IMR-90 (cell line): ENCODE results near the gene UPK3B. TPM values are rescaled to one million over a fixed set of nuclear protein-coding genes. Genes with fewer than 3 reads are reported as not detected.
"Not testable (repeated sequence)": the region's sequence is repeated elsewhere in the genome, so short reads cannot be mapped to it uniquely, and the experiment has no call there.

Experiments
- ATAC-seq: fragments of 200-7000 bp; cut with Tn5 transposase; 2 replicates; pipeline ENCODE4 v1.9.1; 2020; ENCODE audit warnings: low read depth, mild to moderate bottlenecking, moderate library complexity
- BruUV-seq: library from RNA; stranded (reverse); fragments of 400-500 nt; replicated peaks from 2 replicates; lab custom pipeline; 2021; lab: Mats Ljungman, UMichigan
- CTCF ChIA-PET: fragments of 300-600 bp; formaldehyde crosslinking; extraction: SDS; loops from one replicate; lab custom pipeline; 2021; ENCODE audit warnings: antibody characterized with exemption; lab: Yijun Ruan, JAX
- POLR2A ChIA-PET: fragments of 300-600 bp; sonication (Branson Sonifier 250); formaldehyde crosslinking; loops from one replicate; lab custom pipeline; 2022; ENCODE audit warnings: antibody characterized with exemption; ENCODE audit not compliant: unreplicated experiment; lab: Charles Lee
- DNase-seq: peaks from one replicate; pipeline ENCODE4 v3.0.0; 2013
- H2AFZ ChIP-seq: replicated peaks from 2 replicates; pipeline ENCODE3; 2013; ENCODE audit warnings: low read length, mild to moderate bottlenecking; ENCODE audit not compliant: poor library complexity
- H2AK5ac ChIP-seq: 2 replicates; pipeline ENCODE4 v1.6.1; 2013; ENCODE audit warnings: low read depth, low read length, inconsistent platforms
- H2AK9ac ChIP-seq: replicated peaks from 2 replicates; pipeline ENCODE3; 2013; ENCODE audit warnings: mild to moderate bottlenecking, low read depth, low read length, moderate library complexity; ENCODE audit not compliant: poor library complexity
- H2BK120ac ChIP-seq: 2 replicates; pipeline ENCODE4 v1.6.1; 2013; ENCODE audit warnings: low read depth, low read length, inconsistent platforms
- H2BK15ac ChIP-seq: 3 replicates; pipeline ENCODE4 v1.6.1; 2013; ENCODE audit warnings: low read depth, low read length, inconsistent platforms
- H2BK20ac ChIP-seq: 2 replicates; pipeline ENCODE4 v1.6.1; 2013; ENCODE audit warnings: low read depth, mild to moderate bottlenecking, inconsistent platforms, low read length, moderate library complexity
- H2BK5ac ChIP-seq: 2 replicates; pipeline ENCODE4 v1.6.1; 2013; ENCODE audit warnings: mild to moderate bottlenecking, low read depth, low read length, inconsistent platforms; ENCODE audit not compliant: poor library complexity, severe bottlenecking
- H3K14ac ChIP-seq: replicated peaks from 2 replicates; pipeline ENCODE4 v1.6.1; 2013; ENCODE audit warnings: low read depth, low read length, inconsistent platforms
- H3K18ac ChIP-seq: 2 replicates; pipeline ENCODE4 v1.6.1; 2013; ENCODE audit warnings: low read depth, low read length, control low read depth
- H3K23ac ChIP-seq: 2 replicates; pipeline ENCODE4 v1.6.1; 2013; ENCODE audit warnings: low read depth, low read length, inconsistent platforms
- H3K27ac ChIP-seq: 2 replicates; pipeline ENCODE4 v1.5.1; 2013; ENCODE audit warnings: mild to moderate bottlenecking, control low read depth, low read length; ENCODE audit not compliant: insufficient read depth
- H3K27me3 ChIP-seq: 2 replicates; pipeline ENCODE4 v1.6.1; 2013; ENCODE audit warnings: low read length; ENCODE audit not compliant: control insufficient read depth, insufficient read depth
- H3K36me3 ChIP-seq: 2 replicates; pipeline ENCODE4 v1.6.1; 2013; ENCODE audit warnings: low read length, mixed read lengths; ENCODE audit not compliant: control insufficient read depth, insufficient read depth
- H3K4ac ChIP-seq: 2 replicates; pipeline ENCODE4 v1.6.1; 2013; ENCODE audit warnings: low read depth, low read length, inconsistent platforms
- H3K4me1 ChIP-seq: 2 replicates; pipeline ENCODE4 v1.6.1; 2013; ENCODE audit warnings: low read length, mixed read lengths; ENCODE audit not compliant: control insufficient read depth, insufficient read depth
- H3K4me2 ChIP-seq: 2 replicates; pipeline ENCODE4 v1.6.1; 2013; ENCODE audit warnings: low read depth, mild to moderate bottlenecking, control low read depth, low read length, moderate library complexity
- H3K4me3 ChIP-seq: 2 replicates; pipeline ENCODE4 v1.5.1; 2013; ENCODE audit warnings: low read depth, mild to moderate bottlenecking, control low read depth, low read length, moderate library complexity; ENCODE audit not compliant: insufficient read depth
- H3K56ac ChIP-seq: 2 replicates; pipeline ENCODE4 v1.6.1; 2013; ENCODE audit warnings: low read length, inconsistent platforms; ENCODE audit not compliant: insufficient read depth; ENCODE audit errors: extremely low read depth
- H3K79me1 ChIP-seq, 2 experiments: 2 replicates each; pipeline ENCODE4 v1.6.1; 2013; ENCODE audit warnings: low read length in 2 of 2, inconsistent platforms in 1 of 2, low read depth in 1 of 2
- H3K9ac ChIP-seq: 2 replicates; pipeline ENCODE4 v1.6.1; 2013; ENCODE audit warnings: low read depth, low read length, control low read depth
- H3K9me1 ChIP-seq: 2 replicates; pipeline ENCODE4 v1.6.1; 2013; ENCODE audit warnings: low read length, inconsistent platforms; ENCODE audit not compliant: insufficient read depth
- H3K9me3 ChIP-seq: 2 replicates; pipeline ENCODE4 v1.6.1; 2013; ENCODE audit warnings: low read length; ENCODE audit not compliant: control insufficient read depth, insufficient read depth
- H4K20me1 ChIP-seq: 2 replicates; pipeline ENCODE4 v1.6.1; 2013; ENCODE audit warnings: low read length, inconsistent platforms; ENCODE audit not compliant: insufficient read depth
- H4K5ac ChIP-seq: 2 replicates; pipeline ENCODE4 v1.6.1; 2013; ENCODE audit warnings: mild to moderate bottlenecking, low read depth, low read length, control low read depth
- H4K8ac ChIP-seq, 2 experiments: 2 replicates each; pipeline ENCODE4 v1.6.1; 2013; ENCODE audit warnings: low read depth in 2 of 2, low read length in 2 of 2, control low read depth in 1 of 2, inconsistent platforms in 1 of 2
- H4K91ac ChIP-seq: 2 replicates; pipeline ENCODE4 v1.6.1; 2013; ENCODE audit warnings: low read depth, low read length, inconsistent platforms; ENCODE audit not compliant: insufficient read depth
- WGBS, 2 experiments: methylation state at CpG; one replicate each; pipeline versions ENCODE4 v1.1.5 to v1.1.7; 2013; ENCODE audit warnings: missing lambda C conversion rate in 2 of 2; ENCODE audit not compliant: insufficient read length in 1 of 2; ENCODE audit errors: extremely low coverage in 2 of 2; 5-methylcytosine and 5-hydroxymethylcytosine counted together
- dilution Hi-C: fragments of 300-500 bp; cut with HindIII; formaldehyde crosslinking; loops from one replicate; pipeline ENCODE4 v1.14.3; 2018; ENCODE audit warnings: low sequenced_read_pairs; ENCODE audit not compliant: unreplicated experiment
- in situ Hi-C: fragments of 300-500 bp; cut with MboI; formaldehyde crosslinking; loops from 3 replicates; pipeline ENCODE4 v1.14.3; 2019; ENCODE audit warnings: low sequenced_read_pairs, inconsistent platforms, mixed read lengths
- intact Hi-C: fragments of 100-400 bp; cut with micrococcal nuclease; formaldehyde crosslinking; loops from 2 replicates; pipeline ENCODE4 v1.10.0; 2022
- polyA plus RNA-seq, 3 experiments: library from polyadenylated mRNA; depleted of rRNA; stranded (reverse); fragments of >200 nt; gene quantifications; 2 replicates each; pipeline ENCODE4 v1.2.3, GENCODE V29; 2012; ENCODE audit warnings: low replicate concordance in 1 of 3
- total RNA-seq: library from RNA; depleted of rRNA; stranded (reverse); fragments of >200 nt; gene quantifications from 2 replicates; pipeline ENCODE4 v1.2.3, GENCODE V29; 2012

The UPK3B gene
- total and polyA plus RNA-seq, 2 of the 4 experiments (the other 2 are of a cell fraction): 0.26 TPM; not detected in 1

GRCh38 chr7:76502224-76502623 is 8.1 kb upstream of the UPK3B start:
- in situ Hi-C loops: not testable (repeated sequence)

GRCh38 chr7:76502836-76503235 is 7.5 kb upstream of the UPK3B start:
- dilution Hi-C loops, intact Hi-C loops: not testable (repeated sequence)

More at GRCh38 chr7:76502224-76502623, 8.1 kb upstream of the UPK3B start:
- H3K18ac ChIP-seq, BruUV-seq, POLR2A ChIA-PET, H3K9me3 ChIP-seq, H4K91ac ChIP-seq, H3K27ac ChIP-seq, H2BK120ac ChIP-seq, dilution Hi-C loops, H4K8ac ChIP-seq, H3K27me3 ChIP-seq, H2AK5ac ChIP-seq, H3K4me2 ChIP-seq, H3K4me3 ChIP-seq, H2AFZ ChIP-seq, DNase-seq, H3K56ac ChIP-seq, H2AK9ac ChIP-seq, H3K23ac ChIP-seq, H4K20me1 ChIP-seq, H3K4me1 ChIP-seq, H3K79me1 ChIP-seq, H4K5ac ChIP-seq, ATAC-seq, CTCF ChIA-PET, H3K9ac ChIP-seq, intact Hi-C loops, H2BK20ac ChIP-seq, H3K9me1 ChIP-seq, H2BK5ac ChIP-seq, H3K4ac ChIP-seq, H3K14ac ChIP-seq, H2BK15ac ChIP-seq: not testable (repeated sequence)
- 72% methylated on average over 2 of the region's 13 CpGs; no CpG with 5 or more reads in 1 of the 2 experiments for WGBS, 2 experiments
- peaks cover 16% of the 10 kb centered on the region for H3K36me3 ChIP-seq

More at GRCh38 chr7:76502836-76503235, 7.5 kb upstream of the UPK3B start:
- H2AFZ ChIP-seq, in situ Hi-C loops, H3K9me3 ChIP-seq, H3K14ac ChIP-seq, BruUV-seq, H3K4me2 ChIP-seq, H4K20me1 ChIP-seq, H3K4ac ChIP-seq, H3K4me3 ChIP-seq, H2BK5ac ChIP-seq, H2BK120ac ChIP-seq, H4K5ac ChIP-seq, H4K91ac ChIP-seq, H2AK5ac ChIP-seq, H4K8ac ChIP-seq, DNase-seq, H3K79me1 ChIP-seq, H3K4me1 ChIP-seq, H2BK20ac ChIP-seq, POLR2A ChIA-PET, H3K9ac ChIP-seq, H2BK15ac ChIP-seq, H3K27me3 ChIP-seq, H2AK9ac ChIP-seq, ATAC-seq, H3K23ac ChIP-seq, H3K9me1 ChIP-seq, CTCF ChIA-PET, H3K27ac ChIP-seq, H3K18ac ChIP-seq, H3K56ac ChIP-seq: not testable (repeated sequence)
- 100% methylated on average over 1 of the region's 16 CpGs; no CpG with 5 or more reads in 1 of the 2 experiments for WGBS, 2 experiments
- H3K36me3 ChIP-seq: peaks cover 16% of the 10 kb centered on the region
